Fibroblast of lung (primary cell): Measurements from ENCODE around the gene EQTN. TPM values are rescaled to one million over a fixed set of nuclear protein-coding genes. Genes with fewer than 3 reads are reported as not detected.

Experiments used
- DNase-seq, 2 donors: peaks; one replicate each; pipeline versions ENCODE4 v3.0.0 to v3.0.0-alpha.2; 2010; ENCODE audit warnings: low read depth in 2 of 2
- H2AFZ ChIP-seq: 2 replicates; pipeline ENCODE4 v1.5.1; 2012; ENCODE audit warnings: low read length, control low read depth, inconsistent platforms
- H3K27ac ChIP-seq: 2 replicates; pipeline ENCODE4 v1.5.1; 2011; ENCODE audit warnings: low read length, control low read depth; ENCODE audit not compliant: insufficient read depth
- H3K27me3 ChIP-seq: 2 replicates; pipeline ENCODE4 v1.5.1; 2011; ENCODE audit warnings: mild to moderate bottlenecking, low read length; ENCODE audit not compliant: control insufficient read depth, insufficient read depth
- H3K36me3 ChIP-seq: 2 replicates; pipeline ENCODE4 v1.5.1; 2011; ENCODE audit warnings: low read length; ENCODE audit not compliant: control insufficient read depth, insufficient read depth
- H3K4me1 ChIP-seq: 2 replicates; pipeline ENCODE4 v1.5.1; 2011; ENCODE audit warnings: low read length; ENCODE audit not compliant: control insufficient read depth, insufficient read depth; ENCODE audit errors: extremely low read depth
- H3K4me2 ChIP-seq: 2 replicates; pipeline ENCODE4 v1.5.1; 2011; ENCODE audit warnings: low read length, control low read depth; ENCODE audit not compliant: insufficient read depth; ENCODE audit errors: extremely low read depth
- H3K4me3 ChIP-seq, 4 experiments: fragments of 200-600 bp in 1 of 4; sonication (generic) in 1 of 4; replicated peaks in 1 of 4; 2 replicates each; pipeline ENCODE4 v1.5.1; 2011 to 2016; ENCODE audit warnings: low read length in 4 of 4, low read depth in 3 of 4, mild to moderate bottlenecking in 3 of 4, control low read depth in 2 of 4, inconsistent platforms in 1 of 4, mixed read lengths in 1 of 4; ENCODE audit not compliant: insufficient read depth in 1 of 4; ENCODE audit errors: control extremely low read depth in 1 of 4
- H3K79me2 ChIP-seq: 2 replicates; pipeline ENCODE4 v1.5.1; 2012; ENCODE audit warnings: mild to moderate bottlenecking, low read length, inconsistent platforms; ENCODE audit not compliant: control insufficient read depth, insufficient read depth
- H3K9ac ChIP-seq: 2 replicates; pipeline ENCODE4 v1.5.1; 2011; ENCODE audit warnings: mild to moderate bottlenecking, low read length, control low read depth; ENCODE audit not compliant: insufficient read depth
- H3K9me3 ChIP-seq: 2 replicates; pipeline ENCODE4 v1.5.1; 2012; ENCODE audit warnings: low read depth, low read length; ENCODE audit not compliant: control insufficient read depth, insufficient read depth
- H4K20me1 ChIP-seq: 2 replicates; pipeline ENCODE4 v1.5.1; 2011; ENCODE audit warnings: low read length; ENCODE audit not compliant: control insufficient read depth, insufficient read depth; ENCODE audit errors: extremely low read depth
- EZH2 ChIP-seq: IDR thresholded peaks from 2 replicates; pipeline ENCODE4 v1.5.1; 2012; ENCODE audit warnings: low read length, control low read depth, mild to moderate bottlenecking; ENCODE audit errors: missing control alignments
- polyA plus RNA-seq, 2 donors: library from polyadenylated mRNA; depleted of rRNA in 1 of 2; stranded (reverse) in 1 of 2; unstranded in 1 of 2; fragments of >200 nt; gene quantifications; 2 replicates each; pipeline ENCODE4 v1.2.1, GENCODE V29; 2011 to 2012; ENCODE audit warnings: missing spikeins in 1 of 2
- total RNA-seq: library from RNA; depleted of rRNA; stranded (reverse); fragments of >200 nt; gene quantifications from 2 replicates; pipeline ENCODE4 v1.2.1, GENCODE V29; 2014
- TF ChIP-seq, protein P1 (sequence below), 2 donors: IDR thresholded peaks in 1 of 2; conservative IDR thresholded peaks in 1 of 2; 1 replicate in 1 of 2; 2 replicates in 1 of 2; pipeline ENCODE4 v1.5.1; 2011 to 2012; ENCODE audit warnings: low read length in 2 of 2, control low read depth in 1 of 2, inconsistent platforms in 1 of 2, low read depth in 1 of 2, mild to moderate bottlenecking in 1 of 2

EQTN gene
- total and polyA plus RNA-seq, 2 donors (not counting 1 experiment from before 2014, with no cell fraction given), result not detected

DNA sequence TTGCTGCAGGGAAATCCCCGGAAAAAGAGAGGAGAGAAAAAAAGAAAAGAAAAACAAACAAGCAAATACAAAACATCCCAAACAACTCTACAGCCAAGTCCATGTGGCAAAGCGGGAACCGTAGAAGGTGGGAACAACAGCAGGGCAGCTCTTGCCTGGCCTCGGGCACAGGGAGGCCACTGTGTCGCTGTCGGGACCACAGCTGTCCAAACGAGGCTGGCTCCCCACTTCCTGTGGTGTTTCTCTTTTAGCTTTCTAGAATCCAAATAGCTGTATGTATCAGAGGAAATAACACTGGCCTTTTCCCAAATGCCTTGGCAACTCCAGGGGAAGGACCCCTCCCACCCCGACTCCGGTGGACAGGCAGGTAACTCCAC, 41.6 kb upstream of the EQTN start:
- Histone ChIP-seq H3K9ac (no peak overlapping the region), H3K27ac (no peak overlapping the region), H3K79me2 (no peaks in the 10 kb centered on the region), H2AFZ (no peak overlapping the region), H4K20me1 (no peaks in the 10 kb centered on the region), H3K4me2 (no peak overlapping the region), H3K9me3 (no peaks in the 10 kb centered on the region), H3K4me1 (no peaks in the 10 kb centered on the region), H3K36me3 (no peaks in the 10 kb centered on the region), H3K27me3 (peaks cover 2% of the 10 kb centered on the region), H3K4me3 (no peak overlapping the region)
- no peak for DNase-seq
- no peak for TF ChIP-seq EZH2
- TF ChIP-seq, protein P1, sequence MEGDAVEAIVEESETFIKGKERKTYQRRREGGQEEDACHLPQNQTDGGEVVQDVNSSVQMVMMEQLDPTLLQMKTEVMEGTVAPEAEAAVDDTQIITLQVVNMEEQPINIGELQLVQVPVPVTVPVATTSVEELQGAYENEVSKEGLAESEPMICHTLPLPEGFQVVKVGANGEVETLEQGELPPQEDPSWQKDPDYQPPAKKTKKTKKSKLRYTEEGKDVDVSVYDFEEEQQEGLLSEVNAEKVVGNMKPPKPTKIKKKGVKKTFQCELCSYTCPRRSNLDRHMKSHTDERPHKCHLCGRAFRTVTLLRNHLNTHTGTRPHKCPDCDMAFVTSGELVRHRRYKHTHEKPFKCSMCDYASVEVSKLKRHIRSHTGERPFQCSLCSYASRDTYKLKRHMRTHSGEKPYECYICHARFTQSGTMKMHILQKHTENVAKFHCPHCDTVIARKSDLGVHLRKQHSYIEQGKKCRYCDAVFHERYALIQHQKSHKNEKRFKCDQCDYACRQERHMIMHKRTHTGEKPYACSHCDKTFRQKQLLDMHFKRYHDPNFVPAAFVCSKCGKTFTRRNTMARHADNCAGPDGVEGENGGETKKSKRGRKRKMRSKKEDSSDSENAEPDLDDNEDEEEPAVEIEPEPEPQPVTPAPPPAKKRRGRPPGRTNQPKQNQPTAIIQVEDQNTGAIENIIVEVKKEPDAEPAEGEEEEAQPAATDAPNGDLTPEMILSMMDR (conservative IDR thresholded peaks at IDR 0.05 in 1 of 2, IDR thresholded peaks at IDR 0.05 in 1 of 2; ENCODE audit: low read depth in 1 of 2, low read length in 2 of 2), result no peak

DNA sequence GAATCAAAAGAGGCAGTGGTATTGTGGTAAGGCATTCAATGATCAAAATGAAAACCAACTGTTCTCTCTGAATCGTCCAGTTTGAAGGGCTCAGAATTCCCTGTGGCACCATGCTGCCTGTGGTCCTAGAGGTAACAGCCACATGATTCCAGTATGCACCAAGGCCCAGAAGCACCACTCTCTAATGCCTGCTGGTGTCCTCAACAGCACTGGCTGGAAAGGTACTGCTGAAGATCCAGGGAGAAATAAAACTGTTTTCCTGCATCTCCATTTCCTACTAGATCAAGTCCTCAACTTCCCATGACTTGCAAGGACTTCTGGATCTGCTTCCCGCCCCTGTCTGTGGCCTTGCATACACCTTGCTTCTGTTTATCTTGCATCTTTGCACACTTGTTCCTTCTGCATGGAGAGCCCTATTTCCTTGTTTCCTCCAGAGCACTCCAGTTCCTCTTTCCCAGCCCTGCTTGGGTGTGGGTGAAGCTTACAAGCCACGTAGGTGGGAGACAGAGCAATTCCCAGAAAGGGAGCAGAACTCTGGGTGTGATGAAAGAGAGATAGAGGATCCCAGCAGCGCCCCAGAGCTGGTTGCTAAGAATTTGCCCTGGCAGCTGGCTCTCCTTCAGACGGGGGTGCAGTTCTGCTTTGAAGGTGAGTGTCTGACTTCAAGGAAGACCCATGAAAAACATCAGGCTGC, 41.0 kb upstream of the EQTN start:
- Histone ChIP-seq H4K20me1 (no peaks in the 10 kb centered on the region), H3K27me3 (peaks cover 2% of the 10 kb centered on the region), H3K4me1 (no peaks in the 10 kb centered on the region), H3K4me3 (no peak overlapping the region), H2AFZ (no peak overlapping the region), H3K9me3 (no peaks in the 10 kb centered on the region), H3K27ac (no peak overlapping the region), H3K4me2 (no peak overlapping the region), H3K36me3 (no peaks in the 10 kb centered on the region), H3K79me2 (no peaks in the 10 kb centered on the region), H3K9ac (no peak overlapping the region)
- DNase-seq, result no peak
- no peak for TF ChIP-seq EZH2
- TF ChIP-seq, protein P1 (conservative IDR thresholded peaks at IDR 0.05 in 1 of 2, IDR thresholded peaks at IDR 0.05 in 1 of 2; ENCODE audit: low read depth in 1 of 2, low read length in 2 of 2), result no peak

DNA sequence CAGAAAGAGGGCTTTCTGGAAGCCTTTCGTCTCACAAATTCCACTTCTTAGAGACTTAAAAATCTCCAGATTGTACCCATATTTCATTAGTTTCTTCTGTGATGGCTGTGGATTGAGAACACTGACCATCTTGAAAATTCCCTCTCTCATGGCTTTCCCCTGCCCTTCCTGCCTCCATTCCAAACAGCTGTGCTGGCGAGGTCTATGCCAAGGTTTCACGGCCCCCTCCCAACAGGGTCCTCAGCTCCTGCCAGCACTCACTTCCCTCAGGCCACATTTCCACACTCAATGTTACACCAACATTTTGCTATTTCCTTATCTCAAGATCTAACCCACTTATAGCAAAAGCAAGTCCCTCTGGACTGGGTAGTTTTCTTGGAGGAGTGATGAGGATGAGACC, 40.3 kb upstream of the EQTN start:
- H3K4me3 ChIP-seq, result no peak overlapping the region
- no peaks in the 10 kb centered on the region for H3K36me3 ChIP-seq
- H3K4me2 ChIP-seq, result no peak overlapping the region
- no peak overlapping the region for H3K9ac ChIP-seq
- no peak for DNase-seq
- H3K79me2 ChIP-seq, result no peaks in the 10 kb centered on the region
- H3K9me3 ChIP-seq, result no peaks in the 10 kb centered on the region
- H3K27me3 ChIP-seq, result peaks cover 2% of the 10 kb centered on the region
- H3K4me1 ChIP-seq, result no peaks in the 10 kb centered on the region
- H4K20me1 ChIP-seq, result no peaks in the 10 kb centered on the region
- H3K27ac ChIP-seq, result no peak overlapping the region
- H2AFZ ChIP-seq, result no peak overlapping the region
- TF ChIP-seq EZH2, result no peak
- TF ChIP-seq, protein P1 (conservative IDR thresholded peaks at IDR 0.05 in 1 of 2, IDR thresholded peaks at IDR 0.05 in 1 of 2; ENCODE audit: low read depth in 1 of 2, low read length in 2 of 2), result no peak
